Activated CD4-positive, CD25-positive, alpha-beta regulatory T cell (primary cell): ENCODE results near the gene MET.
"Not testable (repeated sequence)": the region's sequence is repeated elsewhere in the genome, so short reads cannot be mapped to it uniquely, and the experiment has no call there.

Source experiments
- DNase-seq, 4 experiments: peaks; one replicate each; lab custom pipeline; 2025; lab: John Stamatoyannopoulos, UW

MET gene

DNA sequence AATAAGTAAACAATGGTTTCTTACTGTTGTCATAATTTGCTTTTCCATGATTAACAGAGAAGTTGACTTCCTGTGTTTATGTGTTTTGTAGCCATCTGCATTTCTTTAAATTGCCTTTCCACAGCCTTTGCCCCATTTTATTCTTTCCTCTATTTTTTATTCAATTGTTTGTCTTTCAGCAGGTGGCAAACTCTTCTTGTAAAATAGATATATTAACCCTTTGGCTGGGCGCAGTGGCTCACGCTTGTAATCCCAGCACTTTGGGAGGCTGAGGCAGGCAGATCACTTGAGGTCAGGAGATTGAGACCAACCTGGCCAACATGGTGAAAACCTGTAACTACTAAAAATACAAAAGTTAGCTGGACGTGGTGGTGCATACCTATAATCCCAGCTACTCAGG is 139.8 kb downstream of the MET start:
- no peak for DNase-seq

DNA sequence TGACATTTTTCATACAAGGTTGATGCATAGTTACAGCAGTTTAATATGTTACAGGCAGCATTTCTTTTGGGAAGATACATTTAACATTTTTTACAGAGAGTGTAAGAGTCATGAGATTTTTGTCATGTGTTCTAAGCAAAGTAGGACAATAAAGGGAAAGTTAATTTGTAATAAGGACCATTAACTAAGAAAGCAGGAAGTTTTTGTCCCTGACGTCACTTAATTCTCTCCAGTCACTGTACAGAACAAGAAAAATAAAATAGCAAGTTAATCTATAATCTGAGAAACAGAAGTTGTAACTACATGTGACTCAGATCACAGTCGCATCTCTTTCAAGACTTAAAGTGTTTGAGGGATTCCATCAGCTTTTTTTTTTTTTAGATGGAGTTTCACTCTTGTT is 140.9 kb downstream of the MET start:
- no peak for DNase-seq

DNA sequence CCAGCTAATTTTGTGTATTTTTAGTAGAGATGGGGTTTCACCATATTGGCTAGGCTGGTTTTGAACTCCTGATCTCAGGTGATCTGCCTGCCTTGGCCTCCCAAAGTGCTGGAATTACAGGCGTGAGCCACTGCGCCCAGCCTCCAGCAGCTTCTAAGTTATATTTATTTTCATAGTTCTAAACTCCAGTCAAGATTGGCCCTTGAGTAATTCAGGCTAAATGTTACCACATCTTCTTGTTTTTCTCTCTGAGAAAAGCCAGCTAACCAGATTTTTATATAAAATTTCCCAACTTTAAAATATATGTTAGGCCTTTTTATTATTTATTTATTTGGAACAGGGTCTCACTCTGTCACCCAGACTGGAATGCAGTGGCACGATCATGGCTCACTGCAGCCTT is 141.4 kb downstream of the MET start:
- not testable (repeated sequence) for DNase-seq

DNA sequence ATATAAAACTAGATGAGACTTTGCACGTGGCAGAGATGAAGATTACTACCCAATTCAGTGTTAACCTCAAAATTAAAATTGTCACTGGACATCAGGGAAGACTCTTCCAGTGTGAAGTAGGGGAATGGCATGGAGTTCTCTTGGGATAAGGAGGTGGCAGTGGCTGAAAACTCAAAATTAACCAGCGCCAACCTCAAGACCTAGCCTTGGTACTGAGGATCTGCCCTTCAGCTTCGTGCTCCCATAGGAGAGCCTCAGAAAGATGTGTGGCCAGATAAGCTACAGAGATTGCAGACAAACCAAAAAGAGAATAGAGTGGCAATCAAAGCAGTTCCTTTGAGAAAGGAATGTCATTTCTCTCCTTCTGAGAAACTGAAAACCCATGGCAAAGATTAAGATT is 143.0 kb downstream of the MET start:
- DNase-seq: no peak

DNA sequence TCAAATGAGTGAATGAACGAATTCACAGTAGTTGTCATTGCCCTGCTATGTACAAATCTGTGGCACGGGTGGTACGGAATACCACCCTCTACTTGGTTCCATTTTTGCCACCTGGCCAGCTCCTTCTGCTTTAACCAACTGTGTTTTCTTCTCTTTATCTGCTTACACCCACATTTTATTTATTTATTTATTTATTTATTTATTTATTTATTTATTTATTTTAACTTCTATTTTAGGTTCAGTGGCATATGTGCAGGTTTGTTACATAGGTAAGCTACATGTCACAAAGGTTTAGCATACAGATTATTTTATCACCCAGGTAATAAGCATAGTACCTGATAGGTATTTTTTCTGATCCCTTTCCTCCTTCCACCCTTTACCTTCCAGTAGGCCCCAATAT is 148.2 kb downstream of the MET start:
- DNase-seq: no peak

DNA sequence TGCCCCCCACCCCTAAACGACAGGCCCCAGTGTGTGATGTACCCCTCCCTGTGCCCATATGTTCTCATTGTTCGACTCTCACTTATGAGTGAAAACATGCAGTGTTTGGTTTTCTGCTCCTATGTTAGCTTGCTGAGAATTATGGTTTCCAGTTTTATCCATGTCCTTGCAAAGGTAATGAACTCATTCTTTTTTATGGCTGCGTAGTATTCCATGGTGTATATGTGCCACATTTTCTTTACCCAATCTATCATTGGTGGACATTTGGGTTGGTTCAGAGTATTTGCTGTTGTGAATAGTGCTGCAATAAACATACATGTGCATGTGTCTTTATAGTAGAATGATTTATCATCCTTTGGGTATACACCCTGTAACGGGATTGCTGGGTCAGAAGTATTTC is 149.7 kb downstream of the MET start:
- not testable (repeated sequence) for DNase-seq

DNA sequence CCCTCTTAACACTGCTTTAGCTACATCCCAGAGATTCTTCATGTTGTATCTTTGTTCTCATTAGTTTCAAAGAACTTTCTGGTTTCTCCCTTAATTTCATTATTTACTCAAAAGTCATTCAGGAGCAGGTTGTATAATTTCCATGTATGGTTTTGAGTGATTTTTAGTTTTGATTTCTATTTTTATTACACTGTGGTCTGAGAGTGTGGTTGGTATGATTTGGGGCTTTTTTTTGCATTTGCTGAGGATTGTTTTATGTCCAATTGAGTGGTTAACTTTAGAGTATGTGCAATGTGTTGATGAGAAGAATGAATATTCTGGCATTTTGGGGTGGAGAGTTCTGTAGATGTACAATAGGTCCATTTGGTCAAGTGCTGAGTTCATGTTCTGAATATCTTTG is 152.5 kb downstream of the MET start:
- no peak for DNase-seq

DNA sequence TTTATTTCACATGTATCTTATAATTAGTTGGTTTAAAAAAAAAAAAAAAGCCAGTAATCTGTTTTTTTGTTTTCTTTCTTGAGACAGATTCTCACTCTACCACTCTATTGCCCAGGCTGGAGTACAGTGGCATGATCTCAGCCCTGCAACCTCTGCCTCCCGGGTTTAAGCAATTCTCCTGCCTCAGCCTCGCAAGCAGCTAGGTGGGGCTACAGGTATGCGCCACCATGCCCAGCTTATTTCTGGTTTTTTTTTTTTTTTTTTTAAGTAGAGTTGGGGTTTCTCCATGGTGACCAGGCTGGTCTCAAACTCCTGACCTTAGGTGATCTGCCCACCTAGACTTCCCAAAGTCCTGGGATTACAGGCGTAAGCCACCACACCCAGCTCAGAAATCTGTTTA is 156.3 kb downstream of the MET start:
- no peak for DNase-seq

DNA sequence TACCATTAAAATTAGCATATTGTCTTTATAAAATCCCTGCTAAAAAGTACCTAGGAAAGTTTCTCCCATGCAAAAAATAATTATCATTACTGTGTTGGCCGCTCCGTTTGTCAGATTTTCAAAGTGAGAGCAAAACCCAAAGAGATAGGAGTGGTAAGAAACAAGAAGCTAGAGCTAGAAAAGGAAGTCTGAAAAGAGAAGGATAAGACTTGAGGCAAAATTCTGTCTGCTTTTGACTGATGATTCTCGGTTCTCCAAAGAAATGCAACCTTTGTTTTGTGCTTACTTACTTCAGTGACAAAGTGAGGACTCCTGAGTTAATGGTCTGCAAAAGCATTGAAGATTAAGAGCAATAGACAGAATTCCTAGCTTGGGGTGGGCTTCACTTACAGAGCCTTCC is 157.0 kb downstream of the MET start:
- DNase-seq: no peak

DNA sequence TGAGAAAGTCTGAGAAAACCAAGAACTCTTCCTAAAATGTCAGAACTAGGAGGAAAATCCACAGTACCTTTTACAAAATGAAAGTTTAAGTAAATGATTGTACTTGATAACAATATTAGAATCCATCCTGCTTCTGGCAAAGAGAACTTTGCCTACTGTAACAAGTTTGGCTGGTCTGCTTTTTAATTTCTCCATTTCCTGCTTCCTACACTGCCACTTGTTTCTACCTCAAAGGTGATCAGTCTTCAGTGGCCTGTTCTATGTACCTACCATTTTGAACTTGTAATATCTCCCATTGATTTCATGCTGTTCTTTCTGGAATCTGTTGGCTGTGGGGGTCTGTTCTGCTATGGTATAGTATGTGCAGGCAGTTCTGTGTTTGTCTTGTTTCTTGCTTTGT is 157.5 kb downstream of the MET start:
- DNase-seq: no peak

DNA sequence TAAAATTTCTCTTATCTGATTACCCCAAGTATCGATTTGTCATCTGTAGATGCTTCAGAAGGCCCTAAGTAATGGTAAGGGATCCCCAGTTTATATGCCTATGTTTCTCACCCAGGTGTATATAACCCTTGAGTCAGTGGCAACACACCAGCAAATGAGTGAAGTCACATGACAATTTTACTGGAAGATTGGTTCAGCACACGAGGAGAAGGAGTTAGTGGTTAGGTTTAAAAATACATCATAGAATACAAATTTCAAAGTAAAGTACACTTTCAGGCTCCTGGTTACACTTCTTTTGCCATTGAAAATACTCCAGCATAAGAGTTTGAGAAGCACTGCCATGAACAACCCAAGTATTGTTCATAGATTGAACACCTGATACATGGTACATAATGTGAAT is 160.7 kb downstream of the MET start:
- DNase-seq: no peak

DNA sequence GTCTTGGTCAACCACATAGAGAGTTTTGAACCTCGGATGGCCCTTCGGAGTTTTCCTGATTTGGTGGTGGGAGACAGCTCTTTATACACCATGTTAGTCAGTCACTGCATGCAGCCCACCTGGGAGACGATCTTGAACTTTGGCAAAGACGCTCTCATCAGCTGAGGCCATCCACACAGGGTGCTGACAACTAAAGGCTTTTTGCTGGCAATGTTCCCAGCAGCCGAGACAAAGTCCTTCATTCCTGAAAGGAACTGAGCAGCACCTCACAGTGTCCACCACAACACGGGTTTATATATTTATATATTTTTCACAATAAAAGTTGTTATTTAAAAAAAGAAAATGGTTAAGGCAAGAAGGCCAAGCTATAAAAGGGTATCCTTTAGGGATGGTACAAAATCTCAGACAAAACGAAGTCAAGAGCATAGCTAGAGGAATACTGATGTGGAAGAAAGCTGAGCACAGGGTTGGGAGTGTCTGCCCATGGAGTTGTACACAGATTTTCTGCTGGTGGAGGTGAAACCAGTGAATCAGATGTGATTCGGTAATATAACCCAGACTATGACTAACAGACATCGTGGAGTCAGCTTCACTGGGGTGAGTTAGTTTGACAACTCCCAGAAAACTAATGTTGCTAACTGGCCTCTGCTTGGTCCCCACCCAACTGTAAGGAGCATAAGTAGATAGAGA is 163.0 kb downstream of the MET start:
- no peak for DNase-seq

DNA sequence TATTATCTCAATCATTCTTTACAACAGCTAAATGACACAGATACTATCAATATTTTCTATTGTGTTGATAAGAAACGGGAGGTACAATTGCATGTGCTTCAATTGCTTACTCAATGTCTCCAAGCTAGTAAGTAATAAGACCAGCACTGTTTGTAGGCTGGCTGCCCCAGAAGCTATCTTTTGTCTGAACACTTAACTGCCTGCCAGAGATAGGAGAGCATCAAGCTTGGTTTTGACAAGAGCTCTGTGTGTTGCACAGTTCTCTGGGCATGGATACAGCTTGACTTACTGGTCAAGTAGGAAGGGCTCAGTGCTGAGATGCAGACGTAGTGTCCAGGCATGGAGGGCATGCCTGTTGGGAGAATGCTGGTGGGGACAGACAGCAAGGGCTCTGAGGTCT is 164.1 kb downstream of the MET start:
- DNase-seq: no peak

DNA sequence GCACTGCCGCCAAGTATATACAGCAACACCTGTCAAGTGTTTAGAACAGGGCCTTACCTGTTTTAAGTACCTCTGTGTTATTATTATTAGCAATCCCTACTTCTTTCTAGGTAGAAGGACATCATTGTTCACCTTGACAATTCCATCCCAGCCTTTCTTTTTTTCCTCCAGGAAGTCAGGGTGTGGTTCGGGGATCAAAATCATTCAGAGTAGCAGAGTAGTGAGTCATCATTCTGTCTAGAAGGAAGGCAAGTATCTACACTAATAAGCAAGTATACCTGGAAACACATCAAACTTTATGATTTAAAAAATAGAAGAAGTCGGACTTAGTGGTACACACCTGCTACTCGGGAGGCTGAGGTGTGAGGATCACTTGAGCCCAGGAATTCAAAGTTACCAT is 164.9 kb downstream of the MET start:
- DNase-seq: no peak

DNA sequence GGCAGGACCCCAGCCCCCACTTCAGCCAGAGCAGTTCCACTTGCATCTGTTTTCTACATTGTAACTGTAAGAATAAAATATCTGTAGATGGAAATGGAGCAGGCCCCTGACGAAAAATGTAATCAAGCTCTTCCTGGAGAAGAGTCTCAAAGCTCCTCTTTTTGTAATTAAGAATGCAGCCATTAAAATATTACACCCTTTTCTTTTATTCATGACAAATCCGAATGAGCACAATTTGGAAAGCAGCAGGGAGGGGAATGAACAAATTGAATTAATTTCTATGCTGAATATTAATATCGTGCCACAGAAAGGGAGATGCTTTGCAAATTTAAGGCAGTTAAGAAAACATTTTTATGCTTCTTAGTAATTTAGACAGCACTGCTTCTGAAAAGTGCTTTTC is 165.6 kb downstream of the MET start:
- no peak for DNase-seq

DNA sequence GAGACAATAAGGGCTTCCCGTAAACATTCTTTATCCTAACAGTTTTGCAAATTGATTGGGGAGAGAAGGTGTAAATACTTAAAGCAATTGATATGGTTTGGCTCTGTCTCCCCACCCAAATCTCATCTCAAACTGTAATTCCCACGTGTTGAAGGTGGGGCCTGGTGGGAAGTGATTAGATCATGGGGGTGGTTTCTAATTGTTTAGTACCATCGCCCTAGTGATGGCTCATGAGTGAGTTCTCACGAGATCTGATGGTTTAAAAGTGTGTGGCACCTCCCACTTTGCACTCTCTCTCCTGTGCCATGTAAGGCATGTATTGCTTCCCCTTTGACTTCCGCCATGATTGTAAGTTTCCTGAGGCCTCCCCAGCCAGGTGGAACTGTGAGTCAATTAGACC is 168.3 kb downstream of the MET start:
- no peak for DNase-seq

DNA sequence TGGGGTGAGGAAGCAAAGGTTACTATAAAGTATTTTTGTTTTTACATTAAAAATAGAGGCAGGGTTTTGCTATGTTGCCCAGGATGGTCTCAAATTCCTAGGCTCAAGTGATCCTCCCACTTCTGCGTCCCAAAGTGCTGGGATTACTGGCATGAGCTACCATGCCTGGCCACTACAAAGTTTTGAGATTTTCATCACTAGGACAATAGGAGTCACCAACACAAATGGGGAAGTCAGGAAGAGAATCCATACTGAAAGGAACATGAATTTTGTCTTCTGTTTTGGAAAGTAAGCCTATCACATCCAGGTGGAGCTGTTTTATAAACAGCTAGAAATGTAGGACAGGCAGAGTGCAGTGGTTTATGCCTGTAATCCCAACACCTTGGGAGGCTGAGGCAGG is 170.4 kb downstream of the MET start:
- no peak for DNase-seq

DNA sequence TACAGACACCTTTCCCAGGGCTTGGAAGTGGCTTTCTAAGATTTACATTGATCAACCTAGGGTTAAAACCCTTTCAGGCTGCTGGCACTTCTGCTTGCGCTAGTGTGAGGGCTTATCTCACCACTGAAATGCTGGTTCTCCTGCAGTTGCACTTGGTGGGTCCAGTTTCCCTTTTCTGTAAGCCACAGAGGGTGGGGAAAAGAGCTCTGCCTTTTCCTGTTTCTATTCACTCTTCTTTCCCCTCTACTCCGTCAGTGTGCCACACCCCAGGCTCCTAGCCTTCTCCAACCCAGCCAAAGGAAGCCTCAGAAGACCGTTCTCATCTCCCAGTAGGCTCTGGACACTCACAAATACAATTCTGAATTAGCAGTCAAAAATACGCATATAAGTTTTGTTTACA is 171.4 kb downstream of the MET start:
- DNase-seq: no peak
